ENCODE results near the gene GLIPR1L2. TPM values are rescaled to one million over a fixed set of nuclear protein-coding genes. Genes with fewer than 3 reads are reported as not detected.
A peak's percentile ranks its signal among the peaks of the same experiment; 100 is the strongest.
"Not testable (repeated sequence)": the region's sequence is repeated elsewhere in the genome, so short reads cannot be mapped to it uniquely, and the experiment has no call there.

The GLIPR1L2 gene
- total RNA-seq, 2 experiments from 2014 or later = 0.30 to 0.75 TPM

DNA sequence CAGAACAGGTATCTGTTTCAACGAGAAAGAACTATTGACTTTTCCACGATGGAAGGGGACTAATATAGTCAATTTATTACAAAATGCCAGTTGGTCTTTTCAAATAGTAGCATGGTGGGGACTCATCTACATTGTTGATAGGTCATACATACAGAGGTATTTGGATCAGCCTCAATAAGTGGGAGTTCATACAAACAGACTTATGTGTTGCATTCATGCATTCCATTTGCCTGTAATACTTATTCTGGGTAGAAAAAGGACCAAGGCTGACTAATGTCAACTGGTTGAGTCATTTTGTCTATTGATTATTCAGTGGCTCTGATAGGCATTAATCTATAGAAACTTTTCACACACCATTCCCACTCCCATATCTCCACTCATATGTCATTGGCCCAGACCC lies 48.2 kb downstream of the GLIPR1L2 start:
- no peak for DNase-seq
- CTCF ChIA-PET = no interaction called here
- Mint-ChIP-seq H3K9me3 (peaks cover 13% of the 10 kb centered on the region), H3K4me1 (peaks cover 21% of the 10 kb centered on the region), H3K4me3 (no peak overlapping the region), H3K27me3 (peaks cover 6% of the 10 kb centered on the region), H3K27ac (no peak overlapping the region), H3K36me3 (ENCODE audit: low read depth) (no peaks in the 10 kb centered on the region)
- POLR2A ChIA-PET = no interaction called here

DNA sequence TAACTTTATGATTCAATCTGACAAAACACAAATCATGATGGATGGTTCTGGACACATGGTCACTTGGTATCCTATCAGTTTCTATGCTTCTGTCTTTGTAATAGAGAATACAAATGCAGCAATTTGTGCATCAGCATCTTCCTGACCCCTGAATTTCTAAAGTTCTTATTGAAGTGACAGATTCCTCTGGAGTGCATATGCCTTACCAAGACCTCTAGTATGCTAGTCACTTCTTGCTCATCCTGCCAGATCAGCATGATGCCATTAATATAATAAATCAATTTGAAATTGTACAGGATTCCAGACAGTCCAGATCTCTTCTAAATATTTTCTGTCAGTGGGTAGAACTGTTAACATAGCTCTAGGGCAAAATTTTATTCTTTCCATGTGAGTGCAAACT lies 49.0 kb downstream of the GLIPR1L2 start:
- Mint-ChIP-seq H3K9me3 (peaks cover 12% of the 10 kb centered on the region), H3K36me3 (ENCODE audit: low read depth) (no peaks in the 10 kb centered on the region), H3K4me3 (no peak overlapping the region), H3K27me3 (peaks cover 6% of the 10 kb centered on the region), H3K4me1 (peaks cover 21% of the 10 kb centered on the region), H3K27ac (no peak overlapping the region)
- no peak for DNase-seq
- ChIA-PET CTCF (interaction anchor here (0.6 kb wide), 1 partner anchor 21 kb away, joined by 3 read pairs; no protein-coding TSS in a partner anchor), POLR2A (no interaction called here)

DNA sequence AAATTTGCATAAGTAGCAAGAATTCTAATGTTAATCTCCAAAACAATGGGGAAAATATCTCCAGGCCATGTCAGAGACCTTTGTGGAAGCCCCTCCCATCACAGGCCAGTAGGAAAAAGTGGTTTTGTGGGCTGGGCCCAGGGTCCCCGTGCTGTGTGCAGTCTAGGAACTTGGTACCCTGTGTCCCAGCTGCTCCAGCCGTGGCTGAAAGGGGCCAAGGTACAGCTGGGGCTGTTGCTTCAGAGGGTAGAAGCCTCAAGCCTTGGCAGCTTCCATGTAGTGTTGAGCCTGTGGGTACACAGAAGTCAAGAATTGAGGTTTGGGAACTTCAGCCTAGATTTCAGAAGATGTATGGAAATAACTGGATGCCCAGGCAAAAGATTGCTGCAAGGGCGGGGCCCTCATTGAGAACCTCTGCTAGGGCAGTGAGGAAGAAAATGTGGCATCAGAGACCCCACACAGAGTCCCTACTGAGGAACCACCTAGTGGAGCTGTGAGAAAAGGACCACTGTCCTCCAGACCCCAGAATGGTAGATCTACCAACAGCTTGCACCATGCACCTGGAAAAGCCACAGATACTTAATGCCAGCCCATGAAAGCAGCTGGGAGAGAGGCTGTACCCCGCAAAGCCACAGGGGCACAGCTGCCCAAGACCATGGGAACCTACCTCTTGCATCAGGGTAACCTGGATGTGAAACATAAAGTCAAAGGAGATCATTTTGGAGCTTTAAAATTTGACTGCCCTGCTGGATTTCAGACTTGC lies 51.0 kb downstream of the GLIPR1L2 start:
- H3K36me3 Mint-ChIP-seq (ENCODE audit: low read depth); POLR2A ChIA-PET; H3K4me3 Mint-ChIP-seq; DNase-seq; H3K27me3 Mint-ChIP-seq; H3K27ac Mint-ChIP-seq; H3K9me3 Mint-ChIP-seq: not testable (repeated sequence)
- CTCF ChIA-PET = interaction anchor here (1.5 to 2.0 kb wide), 2 partner anchors 12 to 43 kb away, joined by 5 read pairs; no protein-coding TSS in a partner anchor
- peaks cover 21% of the 10 kb centered on the region for H3K4me1 Mint-ChIP-seq

DNA sequence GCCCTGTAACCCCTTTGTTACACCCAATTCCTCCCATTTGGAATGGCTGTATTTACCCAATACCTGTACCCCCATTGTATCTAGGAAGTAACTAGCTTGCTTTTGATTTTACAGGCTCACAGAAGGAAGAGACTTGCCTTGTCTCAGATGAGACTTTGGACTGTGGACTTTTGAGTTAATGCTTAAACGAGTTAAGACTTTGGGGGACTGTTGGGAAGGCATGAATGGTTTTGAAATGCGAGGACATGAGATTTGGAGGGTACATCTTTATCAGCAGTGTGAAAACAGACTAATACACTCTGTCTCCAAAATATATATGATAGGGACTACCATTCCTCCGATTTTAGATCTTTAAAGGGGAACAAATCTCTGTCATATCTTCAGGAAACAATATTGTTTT lies 51.6 kb downstream of the GLIPR1L2 start:
- POLR2A ChIA-PET = not testable (repeated sequence)

DNA sequence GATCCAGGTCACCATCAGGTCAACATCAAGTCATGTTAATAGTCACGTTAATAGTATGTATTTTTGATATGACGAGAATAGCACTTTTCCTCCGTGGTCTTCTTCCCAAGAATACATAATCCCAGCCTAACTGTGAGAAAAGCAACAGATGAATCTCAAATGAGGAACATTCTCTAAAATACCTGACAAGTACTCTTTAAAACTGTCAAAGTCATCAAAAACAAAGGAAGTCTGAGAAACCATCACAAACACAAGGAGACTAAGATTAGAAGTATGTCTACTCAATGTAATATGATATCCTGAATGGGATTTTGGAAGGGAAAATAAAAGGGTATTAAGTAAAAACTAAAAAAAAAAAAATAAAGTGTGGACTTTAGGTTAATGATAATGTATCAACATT lies 52.8 kb downstream of the GLIPR1L2 start:
- POLR2A ChIA-PET = no interaction called here
- H3K4me3 Mint-ChIP-seq = no peak overlapping the region

More for the DNA sequence above, 51.6 kb downstream of the GLIPR1L2 start:
- H3K36me3 Mint-ChIP-seq (ENCODE audit: low read depth); DNase-seq; H3K4me3 Mint-ChIP-seq; H3K27me3 Mint-ChIP-seq; H3K27ac Mint-ChIP-seq; H3K9me3 Mint-ChIP-seq: not testable (repeated sequence)
- CTCF ChIA-PET = interaction anchor here (1.5 to 2.0 kb wide), 2 partner anchors 11 to 42 kb away, joined by 5 read pairs; no protein-coding TSS in a partner anchor
- peaks cover 20% of the 10 kb centered on the region for H3K4me1 Mint-ChIP-seq

DNA sequence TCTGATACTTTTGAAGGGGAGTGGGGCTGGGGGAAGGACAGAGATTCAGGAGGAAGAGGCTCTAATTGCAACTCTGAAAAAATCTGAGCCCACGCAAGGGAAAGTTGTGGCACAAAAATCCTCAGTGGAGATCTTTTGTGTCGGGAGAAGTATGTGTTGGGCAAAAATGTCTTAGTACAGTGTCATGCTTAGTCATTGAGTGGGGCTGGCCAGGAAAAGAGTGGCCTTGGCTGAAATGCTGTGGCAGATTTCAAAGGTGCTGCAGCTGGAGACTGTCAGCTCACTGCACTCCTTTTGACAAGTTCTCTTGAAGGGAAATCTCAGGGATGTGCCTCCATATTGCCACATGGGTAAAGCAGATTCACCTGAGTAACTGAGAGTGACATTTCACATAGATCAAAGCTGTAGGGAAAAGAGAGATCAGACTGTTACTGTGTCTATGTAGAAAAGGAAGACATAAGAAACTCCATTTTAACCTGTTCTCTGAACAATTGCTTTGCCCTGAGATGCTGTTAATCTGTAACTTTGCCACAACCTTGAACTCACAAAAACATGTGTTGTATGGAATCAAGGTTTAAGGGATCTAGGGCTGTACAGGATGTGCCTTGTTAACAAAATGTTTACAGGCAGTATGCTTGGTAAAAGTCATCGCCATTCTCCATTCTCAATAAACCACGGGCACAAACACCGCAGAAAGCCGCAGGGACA lies 53.7 kb downstream of the GLIPR1L2 start:
- H3K4me3 Mint-ChIP-seq = no peak overlapping the region
- no peaks in the 10 kb centered on the region for H3K4me1 Mint-ChIP-seq
- no peak for DNase-seq
- peaks cover 5% of the 10 kb centered on the region for H3K9me3 Mint-ChIP-seq
- no peaks in the 10 kb centered on the region for H3K36me3 Mint-ChIP-seq (ENCODE audit: low read depth)
- no peak overlapping the region for H3K27ac Mint-ChIP-seq
- H3K27me3 Mint-ChIP-seq = peaks cover 7% of the 10 kb centered on the region
- ChIA-PET CTCF (no interaction called here), POLR2A (no interaction called here)

More for the DNA sequence above, 52.8 kb downstream of the GLIPR1L2 start:
- CTCF ChIA-PET = interaction anchor here (2.0 kb wide), 1 partner anchor 10 kb away, joined by 5 read pairs; no protein-coding TSS in a partner anchor
- peaks cover 6% of the 10 kb centered on the region for H3K27me3 Mint-ChIP-seq
- H3K4me1 Mint-ChIP-seq = peaks cover 7% of the 10 kb centered on the region
- DNase-seq = no peak
- no peaks in the 10 kb centered on the region for H3K36me3 Mint-ChIP-seq (ENCODE audit: low read depth)
- H3K27ac Mint-ChIP-seq = no peak overlapping the region
- peaks cover 5% of the 10 kb centered on the region for H3K9me3 Mint-ChIP-seq

DNA sequence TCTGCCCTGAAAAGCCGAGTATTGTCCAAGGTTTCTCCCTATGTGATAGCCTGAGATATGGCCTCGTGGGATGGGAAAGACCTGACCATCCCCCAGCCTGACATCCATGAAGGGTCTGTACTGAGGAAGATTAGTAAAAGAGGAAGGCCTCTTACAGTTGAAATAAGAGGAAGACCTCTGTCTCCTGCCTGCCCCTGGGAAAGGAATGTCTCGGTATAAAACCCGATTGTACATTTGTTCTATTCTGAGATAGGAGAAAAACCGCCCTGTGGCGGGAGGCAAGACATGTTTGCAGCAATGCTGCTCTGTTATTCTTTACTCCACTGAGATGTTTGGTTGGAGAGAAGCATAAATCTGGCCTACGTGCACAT lies 54.2 kb downstream of the GLIPR1L2 start:
- H3K27me3 Mint-ChIP-seq; CTCF ChIA-PET; H3K4me3 Mint-ChIP-seq; H3K4me1 Mint-ChIP-seq; H3K9me3 Mint-ChIP-seq; H3K36me3 Mint-ChIP-seq (ENCODE audit: low read depth); DNase-seq; POLR2A ChIA-PET; H3K27ac Mint-ChIP-seq: not testable (repeated sequence)

DNA sequence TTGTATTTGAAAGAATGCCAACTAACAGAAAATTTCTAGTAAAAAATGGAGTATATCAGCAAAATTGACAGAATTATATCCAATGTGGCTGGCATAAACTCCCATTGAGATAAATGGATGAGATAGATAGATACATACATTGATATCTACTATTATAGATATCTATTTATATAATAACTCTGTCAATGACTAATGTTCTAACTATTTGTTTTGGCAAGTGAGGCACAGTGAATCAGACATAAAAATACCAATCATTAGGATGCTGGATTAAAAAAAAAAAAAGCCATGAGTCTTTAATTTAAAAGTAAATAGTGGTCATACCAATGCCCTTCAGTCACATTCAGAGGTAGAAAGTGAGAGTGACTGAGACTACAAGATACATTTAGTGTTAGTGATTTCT lies 56.0 kb downstream of the GLIPR1L2 start:
- Mint-ChIP-seq H3K4me3 (no peak overlapping the region), H3K4me1 (no peaks in the 10 kb centered on the region), H3K27me3 (peaks cover 8% of the 10 kb centered on the region), H3K36me3 (ENCODE audit: low read depth) (no peaks in the 10 kb centered on the region), H3K27ac (no peak overlapping the region), H3K9me3 (no peaks in the 10 kb centered on the region)
- ChIA-PET POLR2A (no interaction called here), CTCF (no interaction called here)
- DNase-seq = no peak

DNA sequence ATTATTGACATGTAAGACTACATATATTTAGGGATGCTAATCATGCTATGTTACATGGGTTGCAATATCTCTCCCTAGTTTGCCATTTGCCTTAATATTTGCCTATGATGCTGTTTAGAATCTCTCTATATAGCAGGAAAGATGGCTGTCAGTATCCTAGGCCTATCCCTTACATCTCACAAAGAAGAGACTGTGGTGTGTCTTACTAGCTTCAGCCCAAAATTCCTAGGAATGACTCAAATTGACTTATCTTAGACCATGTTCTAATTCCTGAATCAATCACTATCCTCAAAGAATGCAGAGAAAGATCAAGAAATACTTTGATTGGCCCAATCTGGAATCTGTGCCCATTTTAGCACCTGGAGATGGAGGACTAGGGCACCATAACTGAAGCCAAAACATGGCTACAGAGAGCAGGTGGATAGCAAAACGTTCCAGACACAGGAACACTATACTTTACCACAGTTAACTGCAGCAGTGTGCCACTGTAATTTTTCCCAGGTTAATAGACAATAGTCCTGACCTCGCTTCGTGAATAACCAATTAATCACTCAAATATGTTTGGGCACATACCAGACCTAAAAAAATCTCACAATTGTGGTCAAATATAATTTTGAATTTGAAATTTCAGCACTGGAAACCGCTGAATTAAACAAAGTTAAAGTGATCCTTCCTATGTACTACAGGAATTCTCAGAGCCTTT lies 57.0 kb downstream of the GLIPR1L2 start:
- H3K36me3 Mint-ChIP-seq (ENCODE audit: low read depth) = no peaks in the 10 kb centered on the region
- H3K27me3 Mint-ChIP-seq = peaks cover 10% of the 10 kb centered on the region
- POLR2A ChIA-PET = no interaction called here
- H3K9me3 Mint-ChIP-seq = no peaks in the 10 kb centered on the region
- CTCF ChIA-PET = no interaction called here
- no peak for DNase-seq
- no peak overlapping the region for H3K27ac Mint-ChIP-seq
- H3K4me3 Mint-ChIP-seq = no peak overlapping the region
- no peaks in the 10 kb centered on the region for H3K4me1 Mint-ChIP-seq

DNA sequence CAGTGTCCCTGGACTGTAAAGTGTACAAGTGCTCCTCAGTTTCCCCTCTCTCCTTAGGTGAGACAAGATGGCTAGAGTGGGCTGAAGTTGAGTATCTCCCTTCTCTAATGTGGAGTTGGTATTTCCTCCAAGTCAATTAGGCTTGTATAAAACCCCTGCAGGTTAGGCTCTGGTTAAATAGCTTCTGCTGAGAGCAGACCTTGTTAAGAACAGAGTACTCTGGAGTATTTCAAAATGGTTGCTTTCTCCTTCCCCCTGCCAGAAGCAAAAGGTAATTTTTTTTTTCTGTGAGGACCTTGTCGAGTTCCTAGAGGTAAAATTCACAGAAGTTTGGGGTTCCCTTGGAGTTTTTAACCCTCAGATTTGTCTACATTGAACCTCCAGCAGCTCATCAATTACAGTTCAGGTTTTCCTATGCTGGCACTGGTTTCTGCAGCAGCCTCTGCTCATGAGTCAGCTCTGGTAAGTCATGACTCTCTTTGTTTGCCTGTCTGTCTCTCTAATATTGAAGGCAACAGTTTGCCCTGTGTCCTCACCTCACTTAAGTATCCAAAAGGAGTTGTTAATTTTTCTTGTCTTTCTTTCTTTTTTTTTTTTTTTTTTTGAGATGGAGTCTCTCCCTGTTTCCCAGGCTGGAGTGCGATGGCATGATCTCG lies 61.9 kb downstream of the GLIPR1L2 start:
- Mint-ChIP-seq H3K27me3 (peaks cover 8% of the 10 kb centered on the region), H3K36me3 (ENCODE audit: low read depth) (peaks cover 5% of the 10 kb centered on the region), H3K27ac (no peak overlapping the region), H3K9me3 (peaks cover 2% of the 10 kb centered on the region), H3K4me3 (no peak overlapping the region), H3K4me1 (peaks cover 20% of the 10 kb centered on the region)
- ChIA-PET CTCF (interaction anchor here (0.6 to 2.1 kb wide), 3 partner anchors 10 to 272 kb away, joined by 3 to 5 read pairs (median 3); no protein-coding TSS in a partner anchor), POLR2A (no interaction called here)
- DNase-seq = no peak

DNA sequence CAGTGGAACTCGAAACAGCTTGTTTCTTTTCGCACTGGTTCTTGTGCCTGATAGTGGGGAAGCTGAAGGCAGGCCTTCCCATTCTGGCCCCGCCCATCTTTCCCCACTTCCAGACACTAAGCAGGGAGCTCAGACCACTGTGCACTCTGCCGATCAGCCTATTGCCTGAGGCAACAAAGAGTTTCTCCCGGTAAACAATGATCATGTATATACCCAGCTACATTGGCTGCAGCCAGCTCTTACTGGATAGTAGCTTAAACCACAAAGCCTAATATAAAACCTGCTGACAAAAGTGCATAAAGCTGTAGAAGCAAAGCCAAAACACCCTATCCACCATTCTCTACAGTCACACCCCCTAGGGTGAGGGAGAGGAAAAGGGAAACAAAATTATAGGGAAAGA lies 65.0 kb downstream of the GLIPR1L2 start:
- no peak overlapping the region for H3K27ac Mint-ChIP-seq

DNA sequence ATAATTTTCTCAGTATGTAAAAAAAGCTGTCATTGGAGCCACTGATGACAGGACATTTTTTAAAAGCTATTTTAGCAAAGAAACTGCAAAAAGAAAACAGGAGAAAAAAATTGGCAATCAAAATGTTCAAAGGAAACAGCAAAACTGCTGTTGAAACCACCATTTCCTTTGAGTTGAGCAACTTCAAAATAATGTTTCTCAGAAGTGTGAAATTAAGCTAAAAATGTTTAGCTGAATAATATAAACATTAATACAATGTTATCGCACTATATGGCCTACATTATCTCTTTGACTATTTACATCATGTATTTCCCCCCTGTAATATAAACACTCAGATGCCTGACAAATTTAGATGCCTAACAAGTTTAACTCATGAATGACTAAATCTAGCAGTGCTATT lies 66.3 kb downstream of the GLIPR1L2 start:
- peaks cover 8% of the 10 kb centered on the region for H3K9me3 Mint-ChIP-seq
- no peak for DNase-seq
- peaks cover 16% of the 10 kb centered on the region for H3K36me3 Mint-ChIP-seq (ENCODE audit: low read depth)
- H3K27me3 Mint-ChIP-seq = peaks cover 6% of the 10 kb centered on the region
- H3K4me3 Mint-ChIP-seq = peak overlapping the region; percentile 1
- ChIA-PET CTCF (no interaction called here), POLR2A (no interaction called here)
- H3K4me1 Mint-ChIP-seq = peaks cover 43% of the 10 kb centered on the region
- no peak overlapping the region for H3K27ac Mint-ChIP-seq

More for the DNA sequence above, 65.0 kb downstream of the GLIPR1L2 start:
- POLR2A ChIA-PET = no interaction called here
- Mint-ChIP-seq H3K27me3 (peaks cover 6% of the 10 kb centered on the region), H3K4me3 (no peak overlapping the region), H3K9me3 (peaks cover 8% of the 10 kb centered on the region), H3K36me3 (ENCODE audit: low read depth) (peaks cover 16% of the 10 kb centered on the region), H3K4me1 (peaks cover 43% of the 10 kb centered on the region)
- DNase-seq = no peak
- CTCF ChIA-PET = interaction anchor here (1.0 to 1.1 kb wide), 2 partner anchors 25 to 29 kb away, joined by 3 to 4 read pairs; partner anchors contain the start of gene GLIPR1
